ENCODE results near the gene ZNF557.

The ZNF557 gene

GRCh38 chr19:7098701-7099596 lies 29.4 kb downstream of the ZNF557 start (continued):
- TF ChIP-seq, protein P1, sequence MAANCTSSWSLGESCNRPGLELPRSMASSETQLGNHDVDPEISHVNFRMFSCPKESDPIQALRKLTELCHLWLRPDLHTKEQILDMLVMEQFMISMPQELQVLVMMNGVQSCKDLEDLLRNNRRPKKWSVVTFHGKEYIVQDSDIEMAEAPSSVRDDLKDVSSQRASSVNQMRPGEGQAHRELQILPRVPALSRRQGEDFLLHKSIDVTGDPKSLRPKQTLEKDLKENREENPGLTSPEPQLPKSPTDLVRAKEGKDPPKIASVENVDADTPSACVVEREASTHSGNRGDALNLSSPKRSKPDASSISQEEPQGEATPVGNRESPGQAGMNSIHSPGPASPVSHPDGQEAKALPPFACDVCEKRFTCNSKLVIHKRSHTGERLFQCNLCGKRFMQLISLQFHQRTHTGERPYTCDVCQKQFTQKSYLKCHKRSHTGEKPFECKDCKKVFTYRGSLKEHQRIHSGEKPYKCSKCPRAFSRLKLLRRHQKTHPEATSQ (tag by site-specific recombination; IDR thresholded peaks at IDR 0.05) = 0 out of 2 replicates have a peak, but pooled peaks have one; percentile 55
- TF ChIP-seq ZNF596 (tag by site-specific recombination; IDR thresholded peaks at IDR 0.05) (no peak), ZNF747 (tag by site-specific recombination; IDR thresholded peaks at IDR 0.05) (no peak), KLF8 (tag by site-specific recombination; IDR thresholded peaks at IDR 0.05) (peak; percentile 77; the same call in 1 of the 2 replicates), HOXC10 (CRISPR knock-in tag; IDR thresholded peaks at IDR 0.05) (no peak), ZNF341 (tag by site-specific recombination; IDR thresholded peaks at IDR 0.05; ENCODE audit: low read depth) (peak; percentile 96), ZNF184 (tag by site-specific recombination; IDR thresholded peaks at IDR 0.05) (no peak), ZNF501 (tag by site-specific recombination; IDR thresholded peaks at IDR 0.05) (0 out of 2 replicates have a peak, but pooled peaks have one; percentile 38), ZXDB (tag by site-specific recombination; IDR thresholded peaks at IDR 0.05) (0 out of 2 replicates have a peak, but pooled peaks have one; percentile 65), WT1 (tag by site-specific recombination; IDR thresholded peaks at IDR 0.05) (peak; percentile 84), ZNF449 (tag by site-specific recombination; IDR thresholded peaks at IDR 0.05) (no peak), KLF16 (tag by site-specific recombination; IDR thresholded peaks at IDR 0.05) (peak; percentile 77), ZNF335 (tag by site-specific recombination; conservative IDR thresholded peaks at IDR 0.05) (peak; percentile 93), SP2 (tag by site-specific recombination; IDR thresholded peaks at IDR 0.05) (peak; percentile 88), GLIS2 (tag by site-specific recombination; IDR thresholded peaks at IDR 0.05) (peak; percentile 78), ZNF426 (tag by site-specific recombination; IDR thresholded peaks at IDR 0.05) (no peak), ZNF707 (tag by site-specific recombination; IDR thresholded peaks at IDR 0.05) (no peak), KLF9 (tag by site-specific recombination; IDR thresholded peaks at IDR 0.05; ENCODE audit: low read depth) (peak; percentile 66; the same call in 1 of the 2 replicates), ZSCAN30 (tag by site-specific recombination; IDR thresholded peaks at IDR 0.05) (no peak), ZFP69B (tag by site-specific recombination; IDR thresholded peaks at IDR 0.05) (peak; percentile 59; the same call in 1 of the 2 replicates), ZFP37 (tag by site-specific recombination; IDR thresholded peaks at IDR 0.05) (no peak), GFI1B (tag by site-specific recombination; IDR thresholded peaks at IDR 0.05) (no peak), ZNF777 (tag by site-specific recombination; IDR thresholded peaks at IDR 0.05; ENCODE audit: borderline replicate concordance) (no peak), ZNF530 (tag by site-specific recombination; IDR thresholded peaks at IDR 0.05; ENCODE audit: low read depth) (no peak), ZNF792 (tag by site-specific recombination; IDR thresholded peaks at IDR 0.05) (0 out of 2 replicates have a peak, but pooled peaks have one; percentile 48)
- TF ChIP-seq, protein P2, sequence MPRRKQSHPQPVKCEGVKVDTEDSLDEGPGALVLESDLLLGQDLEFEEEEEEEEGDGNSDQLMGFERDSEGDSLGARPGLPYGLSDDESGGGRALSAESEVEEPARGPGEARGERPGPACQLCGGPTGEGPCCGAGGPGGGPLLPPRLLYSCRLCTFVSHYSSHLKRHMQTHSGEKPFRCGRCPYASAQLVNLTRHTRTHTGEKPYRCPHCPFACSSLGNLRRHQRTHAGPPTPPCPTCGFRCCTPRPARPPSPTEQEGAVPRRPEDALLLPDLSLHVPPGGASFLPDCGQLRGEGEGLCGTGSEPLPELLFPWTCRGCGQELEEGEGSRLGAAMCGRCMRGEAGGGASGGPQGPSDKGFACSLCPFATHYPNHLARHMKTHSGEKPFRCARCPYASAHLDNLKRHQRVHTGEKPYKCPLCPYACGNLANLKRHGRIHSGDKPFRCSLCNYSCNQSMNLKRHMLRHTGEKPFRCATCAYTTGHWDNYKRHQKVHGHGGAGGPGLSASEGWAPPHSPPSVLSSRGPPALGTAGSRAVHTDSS (tag by site-specific recombination; IDR thresholded peaks at IDR 0.05) = no peak
- TF ChIP-seq, protein P3, sequence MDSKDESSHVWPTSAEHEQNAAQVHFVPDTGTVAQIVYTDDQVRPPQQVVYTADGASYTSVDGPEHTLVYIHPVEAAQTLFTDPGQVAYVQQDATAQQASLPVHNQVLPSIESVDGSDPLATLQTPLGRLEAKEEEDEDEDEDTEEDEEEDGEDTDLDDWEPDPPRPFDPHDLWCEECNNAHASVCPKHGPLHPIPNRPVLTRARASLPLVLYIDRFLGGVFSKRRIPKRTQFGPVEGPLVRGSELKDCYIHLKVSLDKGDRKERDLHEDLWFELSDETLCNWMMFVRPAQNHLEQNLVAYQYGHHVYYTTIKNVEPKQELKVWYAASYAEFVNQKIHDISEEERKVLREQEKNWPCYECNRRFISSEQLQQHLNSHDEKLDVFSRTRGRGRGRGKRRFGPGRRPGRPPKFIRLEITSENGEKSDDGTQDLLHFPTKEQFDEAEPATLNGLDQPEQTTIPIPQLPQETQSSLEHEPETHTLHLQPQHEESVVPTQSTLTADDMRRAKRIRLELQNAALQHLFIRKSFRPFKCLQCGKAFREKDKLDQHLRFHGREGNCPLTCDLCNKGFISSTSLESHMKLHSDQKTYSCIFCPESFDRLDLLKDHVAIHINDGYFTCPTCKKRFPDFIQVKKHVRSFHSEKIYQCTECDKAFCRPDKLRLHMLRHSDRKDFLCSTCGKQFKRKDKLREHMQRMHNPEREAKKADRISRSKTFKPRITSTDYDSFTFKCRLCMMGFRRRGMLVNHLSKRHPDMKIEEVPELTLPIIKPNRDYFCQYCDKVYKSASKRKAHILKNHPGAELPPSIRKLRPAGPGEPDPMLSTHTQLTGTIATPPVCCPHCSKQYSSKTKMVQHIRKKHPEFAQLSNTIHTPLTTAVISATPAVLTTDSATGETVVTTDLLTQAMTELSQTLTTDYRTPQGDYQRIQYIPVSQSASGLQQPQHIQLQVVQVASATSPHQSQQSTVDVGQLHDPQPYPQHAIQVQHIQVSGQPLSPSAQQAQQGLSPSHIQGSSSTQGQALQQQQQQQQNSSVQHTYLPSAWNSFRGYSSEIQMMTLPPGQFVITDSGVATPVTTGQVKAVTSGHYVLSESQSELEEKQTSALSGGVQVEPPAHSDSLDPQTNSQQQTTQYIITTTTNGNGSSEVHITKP (tag by site-specific recombination; IDR thresholded peaks at IDR 0.05) = peak; percentile 44; the same call in 1 of the 2 replicates
- TF ChIP-seq, protein P4, sequence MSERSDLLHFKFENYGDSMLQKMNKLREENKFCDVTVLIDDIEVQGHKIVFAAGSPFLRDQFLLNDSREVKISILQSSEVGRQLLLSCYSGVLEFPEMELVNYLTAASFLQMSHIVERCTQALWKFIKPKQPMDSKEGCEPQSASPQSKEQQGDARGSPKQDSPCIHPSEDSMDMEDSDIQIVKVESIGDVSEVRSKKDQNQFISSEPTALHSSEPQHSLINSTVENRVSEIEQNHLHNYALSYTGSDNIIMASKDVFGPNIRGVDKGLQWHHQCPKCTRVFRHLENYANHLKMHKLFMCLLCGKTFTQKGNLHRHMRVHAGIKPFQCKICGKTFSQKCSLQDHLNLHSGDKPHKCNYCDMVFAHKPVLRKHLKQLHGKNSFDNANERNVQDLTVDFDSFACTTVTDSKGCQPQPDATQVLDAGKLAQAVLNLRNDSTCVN (tag by site-specific recombination; optimal IDR thresholded peaks at IDR 0.05) = peak; percentile 53

Measured in HEK293 (cell line).